GM12801 (cell line): ENCODE results near the gene RAB3GAP1.

Experiments used
- CTCF ChIP-seq: IDR thresholded peaks from one replicate; pipeline ENCODE4 v1.5.1; 2011; ENCODE audit warnings: control low read depth; ENCODE audit not compliant: insufficient read length; ENCODE audit errors: extremely low read depth

The RAB3GAP1 gene

DNA sequence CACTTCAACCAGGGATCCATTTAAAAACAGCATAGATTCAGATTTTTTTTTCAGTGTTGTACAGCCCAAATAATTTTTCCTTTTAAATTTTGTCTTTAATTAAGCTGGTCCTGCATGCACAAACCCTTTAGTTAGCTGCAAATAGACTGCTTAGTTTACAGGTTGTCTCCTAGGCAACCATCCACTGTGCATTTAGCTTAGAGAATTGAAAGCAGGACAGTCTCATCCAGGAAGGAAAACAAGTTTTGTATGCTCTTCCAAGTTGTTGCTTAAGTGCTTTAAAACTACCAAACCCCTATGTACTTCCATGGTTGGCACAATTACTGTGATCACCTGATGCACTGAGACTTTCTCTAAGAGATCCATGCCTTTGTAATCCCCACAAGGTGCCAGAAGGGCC lies 4.8 kb upstream of the RAB3GAP1 start, which contains the start of gene MAP3K19:
TSS of gene MAP3K19 (minus strand) at position 148 of the 400 bp plus-strand sequence. CDS start 22,800 bp downstream, outside the sequence.
- TF ChIP-seq CTCF, result no peak

DNA sequence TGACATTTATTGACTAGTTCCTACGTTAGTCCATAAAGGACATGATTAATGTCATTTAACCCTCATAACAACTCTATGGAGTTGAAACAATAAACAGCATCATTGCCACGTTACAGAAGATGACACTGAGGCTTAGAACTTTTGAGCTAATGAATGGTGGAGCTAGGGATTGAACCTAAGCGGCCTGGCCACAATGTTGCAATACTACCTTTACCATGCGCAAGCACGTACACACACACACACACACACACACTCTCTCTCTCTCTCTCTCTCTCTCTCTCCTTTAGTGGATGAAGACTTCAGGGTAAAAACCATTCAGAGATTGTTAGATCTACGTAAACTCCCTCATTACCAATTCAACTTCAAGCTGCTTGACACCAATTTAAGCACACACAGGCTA lies 4.0 kb upstream of the RAB3GAP1 start:
- TF ChIP-seq CTCF, result no peak

- no peak for TF ChIP-seq CTCF
Observed at GRCh38 chr2:135050132-135050531, 2.0 kb upstream of the RAB3GAP1 start.

- no peak for TF ChIP-seq CTCF
Observed at GRCh38 chr2:135050684-135051083, 1.4 kb upstream of the RAB3GAP1 start.

DNA sequence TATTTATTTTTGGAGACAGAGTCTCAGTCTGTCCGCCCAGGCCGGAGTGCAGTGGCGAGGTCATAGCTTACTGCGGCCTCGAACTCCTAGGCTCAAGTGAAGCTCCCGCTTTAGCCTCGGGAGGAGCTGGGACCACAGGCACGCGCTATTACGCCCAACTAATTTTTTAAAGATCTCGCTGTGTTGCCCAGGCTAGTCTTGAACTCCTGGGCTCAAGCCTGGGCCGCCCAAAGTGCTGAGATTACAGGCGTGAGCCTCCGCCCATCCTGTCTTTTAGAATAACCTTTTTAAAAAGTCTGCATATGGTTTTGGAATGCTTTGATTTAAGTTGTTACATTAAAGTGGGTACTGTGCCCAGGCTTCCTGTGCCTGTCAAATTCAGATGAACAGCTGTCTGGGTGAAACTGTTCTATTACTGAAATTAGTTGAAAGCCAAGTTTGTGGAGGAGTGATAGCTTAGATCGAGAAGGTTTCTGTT lies 944 bp downstream of the RAB3GAP1 start:
- TF ChIP-seq CTCF, result no peak

DNA sequence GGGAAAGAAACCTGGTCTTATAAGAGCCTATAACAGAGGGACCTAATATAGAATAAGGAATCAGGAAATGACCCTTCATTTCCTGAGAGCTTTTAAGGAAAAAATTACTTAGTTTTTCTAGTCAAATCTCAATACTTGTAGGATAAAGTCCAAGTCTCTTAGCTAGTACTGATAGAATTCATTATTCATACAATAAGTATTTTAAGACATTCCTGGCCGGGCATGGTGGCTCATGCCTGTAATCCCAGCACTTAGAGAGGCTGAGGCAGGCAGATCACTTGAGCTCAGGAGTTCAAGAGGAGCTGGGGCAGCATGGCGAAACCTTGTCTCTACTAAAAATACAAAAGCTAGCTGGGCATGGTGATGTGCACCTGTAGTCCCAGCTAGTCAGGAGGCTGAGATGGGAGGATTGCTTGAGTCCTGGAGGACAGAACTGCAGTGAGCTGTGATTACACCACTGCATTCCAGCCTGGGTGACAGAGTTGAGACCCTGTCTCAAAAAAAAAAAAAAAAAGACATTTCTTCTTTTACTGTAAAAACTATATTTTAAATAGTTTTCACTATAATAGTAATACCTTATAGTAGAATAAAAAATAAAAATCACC lies 3.2 kb downstream of the RAB3GAP1 start:
- TF ChIP-seq CTCF, result no peak

DNA sequence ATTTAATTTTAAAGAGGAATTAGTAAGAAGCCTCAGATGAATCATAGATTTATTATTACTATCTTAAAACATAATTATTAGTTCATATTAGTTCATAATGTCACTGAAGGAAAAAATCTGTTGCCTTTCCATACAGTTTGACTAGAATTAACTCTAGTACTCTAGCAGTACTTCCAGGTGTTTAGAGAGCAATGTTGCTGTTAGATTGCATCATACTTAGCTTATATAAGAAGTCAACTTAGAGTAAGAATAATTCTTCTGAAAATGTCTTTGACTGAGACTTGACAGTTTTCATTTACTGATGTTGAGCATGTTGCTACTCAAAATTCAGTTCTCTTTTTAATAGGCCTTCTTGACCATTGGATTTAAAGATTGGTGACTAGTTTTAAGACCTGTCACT lies 4.7 kb downstream of the RAB3GAP1 start:
- no peak for TF ChIP-seq CTCF
